WTC11 (cell line): Measurements from ENCODE around the gene PPP1R9A. TPM values are rescaled to one million over a fixed set of nuclear protein-coding genes. Genes with fewer than 3 reads are reported as not detected.

Experiments used
- ATAC-seq: fragments of 200-7000 bp; cut with Tn5 transposase; 2 replicates; pipeline ENCODE4 v1.10.0; 2021; ENCODE audit warnings: mild to moderate bottlenecking, moderate library complexity
- CTCF ChIA-PET: fragments of 300-600 bp; sonication (Branson Sonifier 250); formaldehyde crosslinking; loops from one replicate; lab custom pipeline; 2021; ENCODE audit warnings: antibody characterized with exemption; lab: Charles Lee
- POLR2A ChIA-PET: fragments of 350-600 bp; sonication (Branson Sonifier 250); formaldehyde crosslinking; loops from one replicate; lab custom pipeline; 2021; ENCODE audit warnings: antibody characterized with exemption; lab: Charles Lee
- DNase-seq: peaks from one replicate; pipeline ENCODE4 v3.0.0; 2021; ENCODE audit warnings: low spot score
- H3K27ac Mint-ChIP-seq: 2 replicates; pipeline ENCODE4 v1.8.0; 2021; ENCODE audit warnings: mixed read lengths
- H3K27me3 Mint-ChIP-seq: 2 replicates; pipeline ENCODE4 v1.8.0; 2021; ENCODE audit warnings: low read depth, mild to moderate bottlenecking, moderate library complexity, mixed read lengths
- H3K36me3 Mint-ChIP-seq: 2 replicates; pipeline ENCODE4 v1.8.0; 2021; ENCODE audit warnings: mixed read lengths
- H3K4me1 Mint-ChIP-seq: 2 replicates; pipeline ENCODE4 v1.8.0; 2022; ENCODE audit warnings: mixed read lengths
- H3K4me3 Mint-ChIP-seq: 2 replicates; pipeline ENCODE4 v1.8.0; 2021; ENCODE audit warnings: mild to moderate bottlenecking, moderate library complexity, mixed read lengths
- H3K9me3 Mint-ChIP-seq: 2 replicates; pipeline ENCODE4 v1.8.0; 2021; ENCODE audit warnings: mixed read lengths
- ATF1 ChIP-seq: sonication (generic); formaldehyde crosslinking; IDR thresholded peaks from 2 replicates; pipeline ENCODE4 v1.8.1; 2023; ENCODE audit warnings: mild to moderate bottlenecking, moderate library complexity, missing genetic modification reagents
- ATF3 ChIP-seq: sonication (generic); formaldehyde crosslinking; conservative IDR thresholded peaks from 2 replicates; pipeline ENCODE4 v1.8.1; 2022; ENCODE audit warnings: mild to moderate bottlenecking, missing genetic modification reagents
- CDX4 ChIP-seq: fragments of 250-450 bp; sonication (Bioruptor Pico); IDR thresholded peaks from 2 replicates; pipeline ENCODE4 v1.9.0; 2021; ENCODE audit warnings: moderate library complexity, mild to moderate bottlenecking, inconsistent platforms, borderline replicate concordance
- ERG ChIP-seq: fragments of 250-450 bp; sonication (Bioruptor Pico); IDR thresholded peaks from 2 replicates; pipeline ENCODE4 v1.8.0; 2021; ENCODE audit warnings: mild to moderate bottlenecking
- ETV6 ChIP-seq: sonication (generic); formaldehyde crosslinking; IDR thresholded peaks from 2 replicates; pipeline ENCODE4 v1.8.1; 2022; ENCODE audit warnings: mild to moderate bottlenecking, missing genetic modification reagents
- FOXP4 ChIP-seq: sonication (generic); formaldehyde crosslinking; IDR thresholded peaks from 2 replicates; pipeline ENCODE4 v1.8.0; 2022; ENCODE audit warnings: mild to moderate bottlenecking, missing genetic modification reagents
- MXD4 ChIP-seq: fragments of 250-450 bp; sonication (Bioruptor Pico); IDR thresholded peaks from 2 replicates; pipeline ENCODE4 v1.8.0; 2021; ENCODE audit warnings: mild to moderate bottlenecking, moderate library complexity, borderline replicate concordance
- MYBL2 ChIP-seq: sonication (generic); formaldehyde crosslinking; IDR thresholded peaks from 2 replicates; pipeline ENCODE4 v1.8.1; 2023; ENCODE audit warnings: mild to moderate bottlenecking, moderate library complexity, missing genetic modification reagents
- SP1 ChIP-seq: sonication (generic); formaldehyde crosslinking; conservative IDR thresholded peaks from 2 replicates; pipeline ENCODE4 v1.8.1; 2022; ENCODE audit warnings: missing genetic modification reagents
- ZNF138 ChIP-seq: sonication (generic); formaldehyde crosslinking; conservative IDR thresholded peaks from 2 replicates; pipeline ENCODE4 v1.8.1; 2022; ENCODE audit warnings: mild to moderate bottlenecking, moderate library complexity, missing genetic modification reagents
- ZNF232 ChIP-seq: sonication (generic); formaldehyde crosslinking; IDR thresholded peaks from 2 replicates; pipeline ENCODE4 v1.8.0; 2022; ENCODE audit warnings: mild to moderate bottlenecking, missing genetic modification reagents
- ZNF263 ChIP-seq: sonication (generic); formaldehyde crosslinking; IDR thresholded peaks from 2 replicates; pipeline ENCODE4 v1.8.1; 2022; ENCODE audit warnings: low read depth, mild to moderate bottlenecking, moderate library complexity, missing genetic modification reagents
- ZNF317 ChIP-seq: sonication (generic); formaldehyde crosslinking; IDR thresholded peaks from 2 replicates; pipeline ENCODE4 v1.8.1; 2023; ENCODE audit warnings: low read depth, mild to moderate bottlenecking, moderate library complexity, missing genetic modification reagents, borderline replicate concordance
- ZNF396 ChIP-seq: fragments of 250-450 bp; sonication (Bioruptor Pico); IDR thresholded peaks from 2 replicates; pipeline ENCODE4 v1.8.0; 2021; ENCODE audit warnings: mild to moderate bottlenecking, moderate library complexity, borderline replicate concordance
- ZNF423 ChIP-seq: fragments of 250-450 bp; sonication (Bioruptor Pico); IDR thresholded peaks from 2 replicates; pipeline ENCODE4 v2.1.2; 2022; ENCODE audit warnings: mild to moderate bottlenecking, moderate library complexity
- ZNF671 ChIP-seq: fragments of 250-450 bp; sonication (Bioruptor Pico); IDR thresholded peaks from 2 replicates; pipeline ENCODE4 v1.8.0; 2021; ENCODE audit warnings: mild to moderate bottlenecking
- total RNA-seq: library from RNA; stranded (reverse); gene quantifications from 3 replicates; pipeline ENCODE4 v1.2.3, GENCODE V29; 2021
- TF ChIP-seq, protein P1 (sequence below): fragments of 250-450 bp; sonication (Bioruptor Pico); conservative IDR thresholded peaks from 2 replicates; pipeline ENCODE4 v1.9.0; 2021; ENCODE audit warnings: mild to moderate bottlenecking
- TF ChIP-seq, protein P2 (sequence below): fragments of 250-450 bp; sonication (Bioruptor Pico); IDR thresholded peaks from 2 replicates; pipeline ENCODE4 v1.9.0; 2021; ENCODE audit warnings: mild to moderate bottlenecking, borderline replicate concordance
- TF ChIP-seq, protein P3 (sequence below): sonication (generic); formaldehyde crosslinking; IDR thresholded peaks from 2 replicates; pipeline ENCODE4 v1.8.1; 2023; ENCODE audit warnings: mild to moderate bottlenecking, moderate library complexity, missing genetic modification reagents

Gene PPP1R9A
- total RNA-seq, 1 experiment from 2014 or later, result 16.8 TPM

GRCh38 chr7:94906065-94906851 is 1.1 kb upstream of the PPP1R9A start (continued):
- TF ChIP-seq ATF1 (CRISPR knock-in tag) (no peak), ATF3 (CRISPR knock-in tag) (no peak), ZNF138 (CRISPR knock-in tag) (no peak), ZNF232 (no peak)
- TF ChIP-seq, protein P1, sequence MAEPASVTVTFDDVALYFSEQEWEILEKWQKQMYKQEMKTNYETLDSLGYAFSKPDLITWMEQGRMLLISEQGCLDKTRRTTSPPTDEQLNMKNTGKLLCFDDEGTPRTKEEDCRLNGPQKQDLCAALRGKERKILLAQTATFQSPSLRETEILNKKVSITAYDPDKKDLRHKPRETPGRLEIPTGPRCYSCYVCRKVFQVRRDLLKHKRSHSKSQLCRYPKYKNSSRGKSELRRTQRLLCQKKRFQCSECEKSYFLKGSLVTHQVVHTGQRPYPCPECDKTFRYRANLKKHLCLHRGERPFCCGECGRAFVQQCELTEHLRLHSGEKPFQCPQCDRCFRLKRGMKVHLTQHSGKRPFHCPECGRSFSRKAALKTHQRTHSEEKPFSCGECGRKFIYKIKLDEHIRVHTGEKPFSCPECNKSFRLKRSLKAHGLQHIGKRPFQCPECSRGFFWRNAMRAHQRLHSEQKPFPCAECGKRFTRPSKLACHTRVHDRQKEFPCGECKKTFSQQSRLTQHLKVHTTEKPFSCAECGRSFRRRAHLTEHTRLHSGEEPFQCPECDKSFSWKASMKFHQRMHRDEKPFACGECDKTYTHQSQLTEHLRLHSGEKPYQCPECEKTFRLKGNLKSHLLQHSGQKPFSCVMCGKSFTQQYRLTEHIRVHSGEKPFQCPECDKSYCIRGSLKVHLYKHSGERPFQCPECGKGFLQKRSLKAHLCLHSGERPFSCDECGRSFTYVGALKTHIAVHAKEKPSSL, result no peak

GRCh38 chr7:94907811-94908322 is 473 bp downstream of the PPP1R9A start:
- peak; percentile 31 for DNase-seq
- ChIA-PET CTCF (no interaction called here), POLR2A (no interaction called here)
- no peaks in the 10 kb centered on the region for H3K9me3 Mint-ChIP-seq
- peak; percentile 36 for ATAC-seq
- H3K4me3 Mint-ChIP-seq, result peak overlapping the region; percentile 83
- no peaks in the 10 kb centered on the region for H3K27me3 Mint-ChIP-seq
- H3K27ac Mint-ChIP-seq, result peak overlapping the region; percentile 93
- peaks cover 52% of the 10 kb centered on the region for H3K4me1 Mint-ChIP-seq
- H3K36me3 Mint-ChIP-seq, result no peaks in the 10 kb centered on the region
- TF ChIP-seq SP1 (CRISPR knock-in tag) (peak; percentile 33; the same call in 1 of the 2 replicates), ZNF423 (CRISPR knock-in tag) (0 out of 2 replicates have a peak, but pooled peaks have one; percentile 20), ZNF263 (CRISPR knock-in tag) (no peak), CDX4 (CRISPR knock-in tag) (no peak), ETV6 (CRISPR knock-in tag) (no peak), MXD4 (no peak), ZNF396 (CRISPR knock-in tag) (no peak), FOXP4 (no peak), MYBL2 (CRISPR knock-in tag) (no peak), ATF3 (CRISPR knock-in tag) (no peak), ZNF317 (no peak), ZNF671 (CRISPR knock-in tag) (no peak), ERG (CRISPR knock-in tag) (no peak)
- TF ChIP-seq, protein P2, sequence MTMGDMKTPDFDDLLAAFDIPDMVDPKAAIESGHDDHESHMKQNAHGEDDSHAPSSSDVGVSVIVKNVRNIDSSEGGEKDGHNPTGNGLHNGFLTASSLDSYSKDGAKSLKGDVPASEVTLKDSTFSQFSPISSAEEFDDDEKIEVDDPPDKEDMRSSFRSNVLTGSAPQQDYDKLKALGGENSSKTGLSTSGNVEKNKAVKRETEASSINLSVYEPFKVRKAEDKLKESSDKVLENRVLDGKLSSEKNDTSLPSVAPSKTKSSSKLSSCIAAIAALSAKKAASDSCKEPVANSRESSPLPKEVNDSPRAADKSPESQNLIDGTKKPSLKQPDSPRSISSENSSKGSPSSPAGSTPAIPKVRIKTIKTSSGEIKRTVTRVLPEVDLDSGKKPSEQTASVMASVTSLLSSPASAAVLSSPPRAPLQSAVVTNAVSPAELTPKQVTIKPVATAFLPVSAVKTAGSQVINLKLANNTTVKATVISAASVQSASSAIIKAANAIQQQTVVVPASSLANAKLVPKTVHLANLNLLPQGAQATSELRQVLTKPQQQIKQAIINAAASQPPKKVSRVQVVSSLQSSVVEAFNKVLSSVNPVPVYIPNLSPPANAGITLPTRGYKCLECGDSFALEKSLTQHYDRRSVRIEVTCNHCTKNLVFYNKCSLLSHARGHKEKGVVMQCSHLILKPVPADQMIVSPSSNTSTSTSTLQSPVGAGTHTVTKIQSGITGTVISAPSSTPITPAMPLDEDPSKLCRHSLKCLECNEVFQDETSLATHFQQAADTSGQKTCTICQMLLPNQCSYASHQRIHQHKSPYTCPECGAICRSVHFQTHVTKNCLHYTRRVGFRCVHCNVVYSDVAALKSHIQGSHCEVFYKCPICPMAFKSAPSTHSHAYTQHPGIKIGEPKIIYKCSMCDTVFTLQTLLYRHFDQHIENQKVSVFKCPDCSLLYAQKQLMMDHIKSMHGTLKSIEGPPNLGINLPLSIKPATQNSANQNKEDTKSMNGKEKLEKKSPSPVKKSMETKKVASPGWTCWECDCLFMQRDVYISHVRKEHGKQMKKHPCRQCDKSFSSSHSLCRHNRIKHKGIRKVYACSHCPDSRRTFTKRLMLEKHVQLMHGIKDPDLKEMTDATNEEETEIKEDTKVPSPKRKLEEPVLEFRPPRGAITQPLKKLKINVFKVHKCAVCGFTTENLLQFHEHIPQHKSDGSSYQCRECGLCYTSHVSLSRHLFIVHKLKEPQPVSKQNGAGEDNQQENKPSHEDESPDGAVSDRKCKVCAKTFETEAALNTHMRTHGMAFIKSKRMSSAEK, result no peak
- TF ChIP-seq, protein P3, sequence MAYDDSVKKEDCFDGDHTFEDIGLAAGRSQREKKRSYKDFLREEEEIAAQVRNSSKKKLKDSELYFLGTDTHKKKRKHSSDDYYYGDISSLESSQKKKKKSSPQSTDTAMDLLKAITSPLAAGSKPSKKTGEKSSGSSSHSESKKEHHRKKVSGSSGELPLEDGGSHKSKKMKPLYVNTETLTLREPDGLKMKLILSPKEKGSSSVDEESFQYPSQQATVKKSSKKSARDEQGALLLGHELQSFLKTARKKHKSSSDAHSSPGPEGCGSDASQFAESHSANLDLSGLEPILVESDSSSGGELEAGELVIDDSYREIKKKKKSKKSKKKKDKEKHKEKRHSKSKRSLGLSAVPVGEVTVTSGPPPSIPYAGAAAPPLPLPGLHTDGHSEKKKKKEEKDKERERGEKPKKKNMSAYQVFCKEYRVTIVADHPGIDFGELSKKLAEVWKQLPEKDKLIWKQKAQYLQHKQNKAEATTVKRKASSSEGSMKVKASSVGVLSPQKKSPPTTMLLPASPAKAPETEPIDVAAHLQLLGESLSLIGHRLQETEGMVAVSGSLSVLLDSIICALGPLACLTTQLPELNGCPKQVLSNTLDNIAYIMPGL (CRISPR knock-in tag), result peak; percentile 8; the same call in 1 of the 2 replicates
